ENCODE data around the gene METTL9. TPM values are rescaled to one million over a fixed set of nuclear protein-coding genes. Genes with fewer than 3 reads are reported as not detected.

METTL9 gene
- total and polyA plus RNA-seq, 2 of the 4 experiments (the other 2 are of a cell fraction) = 54.8 to 95.5 TPM

DNA sequence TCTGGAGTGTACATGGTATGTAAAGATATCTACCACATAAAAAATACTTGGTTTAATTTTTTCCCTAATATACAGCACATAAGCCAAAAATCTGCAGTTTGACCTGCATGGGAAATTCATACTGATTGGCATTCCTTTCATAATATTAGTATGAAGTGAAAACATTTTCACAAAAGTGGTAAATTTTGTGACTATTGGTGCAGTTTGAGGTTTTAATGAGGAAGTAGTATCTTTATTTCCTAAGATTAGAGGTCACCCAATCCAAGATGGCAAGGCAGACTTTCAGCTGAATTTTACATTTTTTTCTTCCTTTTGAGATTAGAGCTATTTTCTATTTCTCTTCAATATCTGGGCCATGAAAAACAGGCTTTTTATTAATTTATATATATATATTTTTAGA, 21.2 kb downstream of the METTL9 start:
- Histone ChIP-seq H3K56ac (ENCODE audit: extremely low read depth, insufficient read depth, low read length) (no peak overlapping the region), H3K9ac (ENCODE audit: low read depth, low read length) (no peak overlapping the region), H3K4ac (ENCODE audit: low read depth, low read length) (no peak overlapping the region), H3K23ac (ENCODE audit: low read depth, low read length) (no peak overlapping the region), H2BK20ac (ENCODE audit: low read depth, low read length) (no peak overlapping the region), H3K4me1 (ENCODE audit: control insufficient read depth, insufficient read depth, low read length) (no peaks in the 10 kb centered on the region), H3K27me3 (ENCODE audit: control insufficient read depth, insufficient read depth, low read length) (no peaks in the 10 kb centered on the region), H3K4me2 (ENCODE audit: low read depth, low read length) (no peak overlapping the region), H3K9me1 (ENCODE audit: insufficient read depth, low read length) (no peaks in the 10 kb centered on the region), H3K79me1 (ENCODE audit: low read depth in 1 of 2, low read length in 2 of 2) (peaks cover 33 to 47% of the 10 kb centered on the region in 2 experiments), H2AFZ (replicated peaks; ENCODE audit: low read length, poor library complexity) (no peak overlapping the region), H3K36me3 (ENCODE audit: control insufficient read depth, insufficient read depth, low read length) (peaks cover 6% of the 10 kb centered on the region), H4K20me1 (ENCODE audit: insufficient read depth, low read length) (0 out of 2 replicates have a peak, but pooled peaks cover 3% of the 10 kb centered on the region), H3K27ac (ENCODE audit: insufficient read depth, low read length) (no peak overlapping the region), H2BK5ac (ENCODE audit: low read depth, low read length, poor library complexity, severe bottlenecking) (no peak overlapping the region), H4K8ac (ENCODE audit: low read depth in 2 of 2, low read length in 2 of 2) (no peak overlapping the region), H4K5ac (ENCODE audit: low read depth, low read length) (no peak overlapping the region), H2BK15ac (ENCODE audit: low read depth, low read length) (no peak overlapping the region), H3K14ac (replicated peaks; ENCODE audit: low read depth, low read length) (no peak overlapping the region), H3K9me3 (ENCODE audit: control insufficient read depth, insufficient read depth, low read length) (no peaks in the 10 kb centered on the region), H2AK5ac (ENCODE audit: low read depth, low read length) (no peak overlapping the region), H4K91ac (ENCODE audit: insufficient read depth, low read depth, low read length) (no peak overlapping the region), H2AK9ac (replicated peaks; ENCODE audit: low read depth, low read length, poor library complexity) (no peak overlapping the region), H3K18ac (ENCODE audit: low read depth, low read length) (no peak overlapping the region), H3K4me3 (ENCODE audit: insufficient read depth, low read depth, low read length) (no peak overlapping the region), H2BK120ac (ENCODE audit: low read depth, low read length) (no peak overlapping the region)
- no peak for DNase-seq
- dilution Hi-C loops (cut with HindIII; ENCODE audit: low sequenced_read_pairs, unreplicated experiment) = no loop called here
- in situ Hi-C loops (cut with MboI; ENCODE audit: low sequenced_read_pairs) = no loop called here
- no TSS peak for BruUV-seq (replicated peaks)
- no peak for ATAC-seq (ENCODE audit: low read depth)
- intact Hi-C loops (cut with micrococcal nuclease) = loop anchor here (2.0 kb wide), 1 partner anchor 16 kb away; no protein-coding TSS in a partner anchor
- TF ChIP-seq BHLHE40 (IDR thresholded peaks at IDR 0.05; ENCODE audit: low read depth, low read length) (no peak), POLR2A (IDR thresholded peaks at IDR 0.05; ENCODE audit: low read depth, low read length) (no peak), NFE2L2 (IDR thresholded peaks at IDR 0.05; ENCODE audit: low read depth, low read length) (no peak), RFX5 (IDR thresholded peaks at IDR 0.05; ENCODE audit: low read depth, low read length) (no peak), RCOR1 (IDR thresholded peaks at IDR 0.05; ENCODE audit: insufficient replicate concordance, low read length) (no peak), FOS (IDR thresholded peaks at IDR 0.05; ENCODE audit: low read depth, low read length) (no peak), MXI1 (IDR thresholded peaks at IDR 0.05; ENCODE audit: borderline replicate concordance, low read depth, low read length) (no peak), CEBPB (IDR thresholded peaks at IDR 0.05; ENCODE audit: low read depth, low read length) (no peak), SMC3 (IDR thresholded peaks at IDR 0.05; ENCODE audit: low read depth, low read length) (no peak), RAD21 (IDR thresholded peaks at IDR 0.05; ENCODE audit: low read length) (no peak), MAZ (IDR thresholded peaks at IDR 0.05; ENCODE audit: borderline replicate concordance, low read depth, low read length) (no peak), MAFK (IDR thresholded peaks at IDR 0.05; ENCODE audit: low read depth, low read length) (no peak)
- TF ChIP-seq, protein P1, sequence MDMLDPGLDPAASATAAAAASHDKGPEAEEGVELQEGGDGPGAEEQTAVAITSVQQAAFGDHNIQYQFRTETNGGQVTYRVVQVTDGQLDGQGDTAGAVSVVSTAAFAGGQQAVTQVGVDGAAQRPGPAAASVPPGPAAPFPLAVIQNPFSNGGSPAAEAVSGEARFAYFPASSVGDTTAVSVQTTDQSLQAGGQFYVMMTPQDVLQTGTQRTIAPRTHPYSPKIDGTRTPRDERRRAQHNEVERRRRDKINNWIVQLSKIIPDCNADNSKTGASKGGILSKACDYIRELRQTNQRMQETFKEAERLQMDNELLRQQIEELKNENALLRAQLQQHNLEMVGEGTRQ (IDR thresholded peaks at IDR 0.05; ENCODE audit: low read depth, low read length) = no peak
- TF ChIP-seq, protein P2, sequence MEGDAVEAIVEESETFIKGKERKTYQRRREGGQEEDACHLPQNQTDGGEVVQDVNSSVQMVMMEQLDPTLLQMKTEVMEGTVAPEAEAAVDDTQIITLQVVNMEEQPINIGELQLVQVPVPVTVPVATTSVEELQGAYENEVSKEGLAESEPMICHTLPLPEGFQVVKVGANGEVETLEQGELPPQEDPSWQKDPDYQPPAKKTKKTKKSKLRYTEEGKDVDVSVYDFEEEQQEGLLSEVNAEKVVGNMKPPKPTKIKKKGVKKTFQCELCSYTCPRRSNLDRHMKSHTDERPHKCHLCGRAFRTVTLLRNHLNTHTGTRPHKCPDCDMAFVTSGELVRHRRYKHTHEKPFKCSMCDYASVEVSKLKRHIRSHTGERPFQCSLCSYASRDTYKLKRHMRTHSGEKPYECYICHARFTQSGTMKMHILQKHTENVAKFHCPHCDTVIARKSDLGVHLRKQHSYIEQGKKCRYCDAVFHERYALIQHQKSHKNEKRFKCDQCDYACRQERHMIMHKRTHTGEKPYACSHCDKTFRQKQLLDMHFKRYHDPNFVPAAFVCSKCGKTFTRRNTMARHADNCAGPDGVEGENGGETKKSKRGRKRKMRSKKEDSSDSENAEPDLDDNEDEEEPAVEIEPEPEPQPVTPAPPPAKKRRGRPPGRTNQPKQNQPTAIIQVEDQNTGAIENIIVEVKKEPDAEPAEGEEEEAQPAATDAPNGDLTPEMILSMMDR (conservative IDR thresholded peaks at IDR 0.05; ENCODE audit: low read depth, low read length) = no peak
- TF ChIP-seq, protein P3, sequence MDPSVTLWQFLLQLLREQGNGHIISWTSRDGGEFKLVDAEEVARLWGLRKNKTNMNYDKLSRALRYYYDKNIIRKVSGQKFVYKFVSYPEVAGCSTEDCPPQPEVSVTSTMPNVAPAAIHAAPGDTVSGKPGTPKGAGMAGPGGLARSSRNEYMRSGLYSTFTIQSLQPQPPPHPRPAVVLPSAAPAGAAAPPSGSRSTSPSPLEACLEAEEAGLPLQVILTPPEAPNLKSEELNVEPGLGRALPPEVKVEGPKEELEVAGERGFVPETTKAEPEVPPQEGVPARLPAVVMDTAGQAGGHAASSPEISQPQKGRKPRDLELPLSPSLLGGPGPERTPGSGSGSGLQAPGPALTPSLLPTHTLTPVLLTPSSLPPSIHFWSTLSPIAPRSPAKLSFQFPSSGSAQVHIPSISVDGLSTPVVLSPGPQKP (IDR thresholded peaks at IDR 0.05; ENCODE audit: borderline replicate concordance, low read depth, low read length) = no peak
- ChIA-PET POLR2A (ENCODE audit: unreplicated experiment) (no interaction called here), CTCF (no interaction called here)
